Measurements from ENCODE around the gene ZNF638. TPM values are rescaled to one million over a fixed set of nuclear protein-coding genes. Genes with fewer than 3 reads are reported as not detected.

ZNF638 gene
- total RNA-seq, 1 donor from 2014 or later: 85.7 TPM

DNA sequence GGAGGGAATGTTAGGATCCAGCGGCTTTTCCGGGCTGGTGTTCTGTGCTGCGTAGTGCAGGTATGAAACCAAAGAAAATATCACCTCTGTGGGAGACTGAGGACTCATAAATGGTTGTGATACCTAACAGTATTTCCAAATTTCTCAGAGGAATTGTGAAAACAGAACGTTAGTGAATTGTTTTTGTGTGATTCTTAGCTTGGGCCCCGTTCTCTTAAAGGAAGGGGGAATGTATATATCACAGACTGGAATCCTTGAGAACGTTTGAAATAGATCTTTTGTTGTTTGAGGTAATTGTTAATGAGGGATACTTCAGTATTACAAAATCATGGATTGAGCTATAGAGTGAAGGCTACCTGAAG, 834 bp downstream of the ZNF638 start:
- DNase-seq (ENCODE audit: low read depth in 2 of 2): no peak

DNA sequence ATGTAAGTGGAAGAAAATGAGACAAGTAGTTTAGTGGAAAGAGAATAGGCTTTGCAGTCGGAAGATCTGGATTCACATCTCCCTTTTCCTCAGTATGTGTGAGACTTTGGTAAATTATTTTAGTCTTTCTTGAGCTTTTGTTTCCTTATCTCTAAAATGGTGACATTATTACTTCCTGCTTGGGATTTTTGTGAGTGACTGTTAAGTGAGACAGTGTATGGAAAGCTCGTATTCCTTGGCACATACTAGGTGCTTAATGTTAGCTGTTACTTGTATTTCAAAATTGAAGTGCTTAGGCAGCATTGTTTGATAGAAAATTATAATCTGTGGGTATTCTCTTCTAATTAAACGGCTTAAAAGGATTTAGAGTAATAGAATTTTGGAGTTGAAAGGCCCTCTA, 2.0 kb downstream of the ZNF638 start:
- peak; percentile 9 to 19 for DNase-seq (ENCODE audit: low read depth in 2 of 2)

DNA sequence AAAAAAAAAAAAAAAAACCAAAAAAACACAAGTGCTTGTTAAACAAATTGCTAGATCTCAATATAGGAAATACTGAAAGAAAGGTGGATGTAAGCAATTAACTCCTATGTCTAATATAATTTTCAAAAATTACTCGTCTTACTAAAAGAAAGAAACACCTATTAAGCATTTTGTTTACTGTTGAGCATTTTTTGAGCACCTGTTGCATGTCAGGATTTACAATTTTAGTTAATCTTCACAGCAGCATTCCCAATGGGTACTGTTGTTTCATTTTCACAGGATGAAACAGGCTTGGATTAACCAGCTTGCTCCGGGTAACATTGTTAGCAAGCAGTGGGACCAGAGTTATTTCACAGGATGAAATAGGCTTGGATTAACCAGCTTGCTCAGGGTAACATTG, 4.8 kb downstream of the ZNF638 start:
- no peak for DNase-seq (ENCODE audit: low read depth in 2 of 2)

DNA sequence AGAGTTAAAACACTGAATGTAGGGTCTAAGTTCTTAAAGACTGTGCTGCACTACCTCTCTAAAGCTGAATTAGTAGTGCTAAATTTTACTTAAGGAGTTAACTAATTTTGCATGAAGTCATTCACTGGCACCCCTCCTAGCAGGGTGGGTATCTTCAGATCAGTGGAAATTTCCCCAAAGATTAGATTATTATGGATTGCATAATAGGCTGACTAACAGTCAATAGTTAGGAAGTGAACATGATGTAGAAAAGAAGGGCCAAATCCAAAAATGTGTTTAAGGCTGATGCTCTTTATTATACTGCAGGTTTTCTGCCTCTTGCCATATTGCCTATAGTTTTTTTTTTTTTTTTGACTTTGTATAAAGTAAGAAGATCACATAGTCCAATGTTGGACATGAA, 5.2 kb downstream of the ZNF638 start:
- DNase-seq (ENCODE audit: low read depth in 2 of 2): no peak

DNA sequence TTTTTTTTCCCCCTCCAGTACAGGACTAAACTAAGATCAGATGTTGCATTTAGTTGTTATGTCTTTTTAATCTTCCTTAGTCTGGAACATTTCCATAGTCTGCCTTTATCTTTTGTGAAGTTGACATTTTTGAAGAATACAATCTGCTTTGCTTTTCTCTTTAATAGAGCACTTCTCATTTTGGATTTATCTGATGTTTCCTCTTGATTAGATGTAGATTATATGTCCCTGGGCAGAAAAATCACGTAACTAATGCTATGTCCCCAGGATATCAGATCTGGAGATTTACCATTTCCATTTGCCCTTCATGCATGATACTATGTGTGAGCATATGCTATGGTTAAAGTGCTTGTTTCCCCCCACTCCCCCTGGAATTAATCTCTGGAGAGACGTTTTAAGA, 6.2 kb downstream of the ZNF638 start:
- DNase-seq (ENCODE audit: low read depth in 2 of 2): no peak

DNA sequence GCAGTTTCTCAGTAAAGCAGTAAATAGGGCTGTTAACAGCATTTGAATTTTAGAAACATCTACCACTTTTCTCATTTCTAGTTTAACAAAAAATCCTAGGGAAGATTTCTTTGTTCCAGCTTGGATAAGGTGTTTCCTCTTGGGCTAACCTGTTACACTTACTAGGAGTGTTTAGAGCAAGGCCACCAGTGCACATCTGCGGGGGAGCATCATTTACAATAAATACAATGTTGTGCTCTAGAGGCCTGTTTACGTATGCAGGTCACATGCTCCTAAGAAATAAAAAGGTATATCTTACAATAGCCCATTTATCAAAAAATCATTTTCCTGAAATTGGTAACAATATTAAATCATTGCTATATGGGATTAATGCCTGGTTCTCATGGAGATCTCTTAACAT, 8.1 kb downstream of the ZNF638 start:
- DNase-seq (ENCODE audit: low read depth in 2 of 2): no peak

DNA sequence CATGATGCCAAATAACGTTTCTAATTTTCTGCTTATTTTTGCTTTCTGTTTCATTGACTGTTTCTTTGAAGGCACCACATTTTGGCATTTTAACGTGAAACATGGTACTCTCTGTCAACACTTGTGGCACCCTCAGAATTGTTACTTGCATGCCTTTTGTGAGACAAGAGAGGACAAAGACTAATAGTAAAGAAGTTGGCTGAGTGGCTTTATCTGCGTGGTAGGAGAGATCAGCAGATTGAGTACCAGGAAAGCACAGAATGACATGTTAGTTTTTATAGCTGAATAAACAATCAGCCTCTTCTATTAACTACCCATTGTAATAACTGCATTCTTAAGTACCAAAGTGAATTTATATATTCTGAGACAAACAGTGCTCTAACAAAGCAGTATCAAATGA, 8.6 kb downstream of the ZNF638 start:
- no peak for DNase-seq (ENCODE audit: low read depth in 2 of 2)

DNA sequence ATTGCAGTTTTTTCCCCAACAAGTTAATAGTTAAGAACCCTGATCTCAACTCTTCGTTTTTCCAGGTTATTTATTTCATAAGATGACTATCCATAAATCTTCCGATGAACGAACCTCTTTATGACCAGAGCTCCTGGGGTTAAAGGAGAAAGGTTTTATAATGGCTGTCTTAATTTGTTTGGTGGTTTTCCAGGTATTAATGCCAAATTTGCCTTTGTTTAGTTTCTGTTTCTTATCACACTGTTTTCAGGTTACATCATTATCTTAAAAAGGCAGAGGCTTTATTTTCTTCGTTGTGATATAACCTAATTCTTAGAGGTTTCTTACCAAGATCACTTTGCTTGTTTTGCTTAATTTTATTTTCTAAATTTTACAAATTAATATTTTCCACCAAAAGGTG, 10.1 kb downstream of the ZNF638 start:
- no peak for DNase-seq (ENCODE audit: low read depth in 2 of 2)

DNA sequence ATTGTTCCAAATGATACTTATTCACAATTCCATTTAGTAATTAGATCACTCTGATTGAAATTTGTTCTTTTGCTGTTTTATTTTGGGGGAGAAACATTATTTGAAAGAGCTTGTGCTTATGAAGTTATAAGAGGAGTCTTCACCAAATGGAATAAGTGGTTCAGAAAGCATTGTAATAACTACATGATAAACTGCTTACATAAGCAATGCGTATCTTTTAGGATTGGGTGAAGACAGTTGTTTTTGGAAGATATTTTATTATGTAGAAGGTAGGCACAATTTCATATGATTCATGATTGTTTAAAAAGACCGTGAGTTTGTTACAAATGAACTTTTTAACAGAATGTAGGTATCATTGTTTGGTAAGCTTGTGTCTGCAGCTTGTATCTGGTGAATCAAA, 14.5 kb downstream of the ZNF638 start:
- DNase-seq (ENCODE audit: low read depth in 2 of 2): no peak

DNA sequence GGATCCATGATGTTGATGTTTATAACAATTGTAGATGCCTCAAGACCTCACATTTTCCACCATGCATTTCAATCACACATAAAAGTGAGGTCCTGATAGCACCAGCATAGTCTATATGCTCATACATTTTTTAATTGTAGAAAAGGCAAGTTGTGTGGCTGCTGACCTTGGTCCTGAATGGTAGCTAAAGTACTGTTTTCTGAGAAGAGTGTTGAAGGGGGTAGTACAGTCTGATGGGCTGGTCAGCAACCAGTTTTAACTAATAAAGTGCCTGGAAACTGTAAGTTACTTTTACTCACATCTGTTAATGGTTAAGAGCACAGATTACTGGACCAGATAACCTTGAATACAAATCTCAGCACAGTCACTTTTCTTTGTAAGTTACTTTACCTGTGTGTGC, 15.9 kb downstream of the ZNF638 start:
- DNase-seq (ENCODE audit: low read depth in 2 of 2): peak; percentile 31 to 38

DNA sequence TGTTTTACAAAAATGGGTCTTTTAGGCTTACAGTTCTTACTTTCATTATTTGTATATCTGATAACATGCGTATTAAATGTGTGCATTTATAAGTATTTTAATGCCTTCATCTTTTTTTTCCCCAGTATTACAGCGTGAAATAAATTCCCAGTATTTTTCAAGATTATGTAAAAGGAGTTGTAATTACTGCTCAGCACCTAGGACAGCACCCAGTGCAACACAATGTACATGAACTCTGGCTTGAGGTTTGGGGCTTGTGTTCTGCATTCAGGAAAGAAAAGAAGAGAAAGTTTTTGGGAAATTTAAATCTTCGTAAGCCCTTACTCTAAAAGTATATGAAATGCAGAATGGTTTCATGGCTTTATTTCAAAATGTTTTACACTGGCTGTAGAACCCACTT, 16.7 kb downstream of the ZNF638 start:
- peak; percentile 59 for DNase-seq (ENCODE audit: low read depth in 2 of 2)

DNA sequence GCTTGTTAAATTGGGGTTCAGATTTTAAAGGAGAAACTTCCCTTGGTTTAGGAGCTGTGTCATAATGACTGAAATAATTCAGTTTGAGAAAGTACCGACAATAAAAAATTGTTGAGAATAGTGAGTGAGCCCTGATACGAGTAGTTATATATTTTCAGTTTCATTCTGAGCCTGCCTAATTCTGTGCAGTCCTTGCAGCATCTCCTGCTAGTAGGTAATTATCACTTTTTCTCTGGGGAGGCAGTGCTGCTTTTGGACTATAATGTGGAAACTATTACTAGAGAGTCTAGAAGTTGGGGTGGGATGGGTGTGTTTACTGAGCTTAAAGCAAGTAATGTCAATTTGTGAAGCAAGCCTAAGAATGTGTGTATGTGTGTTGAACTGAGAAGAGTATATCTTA, 21.7 kb downstream of the ZNF638 start:
- DNase-seq (ENCODE audit: low read depth in 2 of 2): no peak

DNA sequence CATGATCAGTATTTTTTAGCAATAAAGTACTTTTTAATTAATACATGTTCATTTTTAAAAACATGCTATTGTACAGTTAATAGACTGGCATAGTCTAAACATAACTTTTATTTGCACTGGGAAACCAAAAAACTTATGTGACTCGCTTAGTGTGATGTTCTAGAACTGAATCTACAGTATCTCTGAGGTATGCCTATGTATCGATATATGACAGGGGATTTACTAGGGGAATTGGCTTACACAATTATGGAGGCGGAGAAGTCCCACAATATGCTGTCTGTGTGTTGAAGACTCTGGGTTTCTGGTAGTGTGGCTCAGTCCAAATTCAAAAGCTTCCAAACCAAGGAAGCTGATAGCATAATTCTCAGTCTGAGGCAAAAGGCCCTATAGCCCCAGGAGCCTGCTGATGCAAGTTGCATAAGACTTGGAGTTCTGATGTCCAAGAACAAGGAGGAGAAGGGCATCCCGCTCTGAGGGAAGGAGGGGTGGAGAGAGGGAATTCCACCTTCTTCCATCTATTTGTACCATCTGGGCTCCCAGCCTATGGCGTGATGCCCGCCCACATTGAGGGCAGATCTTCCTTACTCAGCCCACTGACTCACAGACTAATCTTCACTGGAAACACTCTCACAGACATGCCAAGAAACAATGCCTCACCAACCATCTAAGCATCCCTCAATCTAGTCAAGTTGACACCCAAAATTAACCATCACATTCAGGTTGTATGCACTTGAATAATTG, 27.5 kb downstream of the ZNF638 start:
- peak in 1 of 2 donors; percentile 1 for DNase-seq (ENCODE audit: low read depth in 2 of 2)

DNA sequence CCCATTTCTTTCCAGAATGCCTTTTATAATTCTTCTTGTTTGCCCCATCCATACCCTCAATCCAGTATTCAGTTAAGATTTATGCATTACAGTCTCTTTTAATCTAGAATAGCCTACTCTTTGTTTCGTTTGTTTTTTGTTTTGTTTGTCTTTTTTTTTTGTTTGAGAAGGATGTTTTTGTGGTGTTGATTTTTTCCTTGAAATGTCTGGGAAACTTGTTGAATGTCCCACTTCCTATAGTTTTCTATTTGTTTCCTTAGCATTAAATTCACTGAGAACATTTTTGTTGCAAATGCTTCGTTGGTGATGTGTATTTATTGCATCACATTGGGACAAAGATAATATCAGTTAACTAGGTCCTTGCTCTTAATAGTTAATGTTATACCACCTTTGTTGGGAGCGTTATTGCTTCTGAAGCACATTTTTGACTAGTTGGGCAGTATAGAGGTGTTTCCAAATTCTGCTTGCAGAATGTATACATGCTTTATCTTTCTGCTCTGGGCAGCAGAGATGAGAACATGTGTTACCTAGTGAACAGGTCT, 28.9 kb downstream of the ZNF638 start:
- no peak for DNase-seq (ENCODE audit: low read depth in 2 of 2)

DNA sequence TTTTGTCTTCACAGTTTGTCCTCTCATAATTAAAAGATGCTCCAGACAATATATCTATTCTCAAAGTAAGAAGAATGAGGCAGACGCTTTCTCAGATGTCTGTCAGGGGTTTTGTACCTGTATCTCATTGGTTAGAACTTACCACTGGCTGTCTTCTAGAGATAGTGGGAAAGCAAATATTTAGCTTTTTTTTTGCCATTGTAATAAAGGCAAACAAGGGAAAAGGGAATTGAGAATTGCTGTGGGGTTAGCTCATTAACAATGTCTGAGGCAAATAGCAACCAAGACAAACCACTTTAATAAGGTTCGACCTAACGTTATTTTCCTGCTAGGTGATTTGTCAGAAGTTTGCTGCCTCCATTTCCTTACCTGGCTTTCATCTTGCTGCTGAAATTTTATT, 30.0 kb downstream of the ZNF638 start:
- no peak for DNase-seq (ENCODE audit: low read depth in 2 of 2)

DNA sequence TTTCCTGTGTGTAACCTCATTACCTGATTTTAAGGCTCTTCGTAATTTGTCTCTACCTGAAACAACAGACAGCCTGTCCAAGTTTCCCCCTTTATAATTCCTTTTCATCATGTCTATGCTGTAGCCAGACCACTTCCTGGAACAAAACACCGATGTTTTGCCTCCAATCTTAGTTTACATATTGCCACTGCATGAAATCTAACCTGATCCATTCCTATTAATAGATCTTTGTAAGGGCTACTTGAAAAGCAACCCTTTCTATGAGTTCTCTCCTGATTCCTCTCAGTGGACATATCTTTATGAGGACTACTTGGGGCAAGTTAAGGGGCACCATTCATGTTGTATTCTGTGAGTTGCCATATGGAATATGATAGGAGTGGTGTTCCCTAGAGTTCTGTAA, 30.9 kb downstream of the ZNF638 start:
- no peak for DNase-seq (ENCODE audit: low read depth in 2 of 2)

DNA sequence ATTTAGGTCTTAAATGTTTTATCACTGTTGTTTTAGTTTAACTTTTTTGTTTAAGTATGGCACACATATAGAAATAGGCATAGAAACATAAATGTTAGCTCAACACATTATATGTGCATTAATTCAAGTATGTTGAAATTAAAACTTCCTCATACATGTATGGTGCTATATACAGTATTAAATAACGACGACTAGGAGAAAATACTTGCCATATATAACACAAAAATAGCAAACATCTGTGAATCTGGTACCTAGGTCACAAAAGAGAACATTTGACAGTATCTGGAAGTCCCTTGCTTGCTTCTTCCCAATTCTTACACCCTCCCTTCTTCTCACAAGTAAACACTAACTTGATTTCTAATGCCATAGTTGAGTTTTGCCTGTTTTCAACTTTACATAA, 38.4 kb downstream of the ZNF638 start:
- DNase-seq (ENCODE audit: low read depth in 2 of 2): no peak

DNA sequence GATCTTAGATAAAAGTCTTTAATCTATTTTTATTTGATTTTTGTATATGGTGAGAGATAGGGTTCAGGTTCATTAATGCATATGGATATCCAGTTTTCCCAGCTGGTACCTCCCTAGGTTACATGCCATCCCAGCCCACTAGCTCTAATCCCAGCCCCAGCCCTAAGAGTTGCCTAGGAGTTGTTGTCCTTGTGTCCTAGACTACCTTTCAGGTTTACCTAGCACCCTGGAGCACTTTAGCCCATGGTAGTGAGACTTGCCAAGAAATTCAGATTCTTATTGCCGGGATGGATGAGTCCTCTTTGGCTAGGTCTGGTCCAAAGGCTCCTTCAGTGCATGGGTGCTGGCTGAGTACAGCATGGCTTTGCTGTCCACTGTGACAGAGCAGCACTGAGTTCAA, 40.5 kb downstream of the ZNF638 start:
- DNase-seq (ENCODE audit: low read depth in 2 of 2): no peak

DNA sequence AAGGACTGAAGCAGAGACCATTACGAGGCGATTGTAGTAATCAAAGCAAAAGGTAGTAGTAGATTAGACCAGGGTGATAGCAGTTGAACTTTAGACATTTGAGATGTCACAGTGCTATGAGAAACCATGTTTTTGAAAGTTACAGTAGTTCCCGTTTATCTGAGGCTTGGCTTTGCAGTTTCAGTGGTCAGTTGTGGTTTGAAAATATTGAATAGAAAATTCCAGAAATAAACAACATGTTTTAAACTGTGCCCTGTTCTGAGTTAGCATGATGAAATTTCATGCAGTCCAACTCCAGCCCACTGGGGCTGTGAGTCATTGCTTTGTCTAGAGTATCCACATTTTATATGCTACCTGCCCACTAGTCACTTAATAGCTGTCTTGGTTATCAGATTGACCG, 47.5 kb downstream of the ZNF638 start:
- DNase-seq (ENCODE audit: low read depth in 2 of 2): peak in 1 of 2 donors; percentile 42

DNA sequence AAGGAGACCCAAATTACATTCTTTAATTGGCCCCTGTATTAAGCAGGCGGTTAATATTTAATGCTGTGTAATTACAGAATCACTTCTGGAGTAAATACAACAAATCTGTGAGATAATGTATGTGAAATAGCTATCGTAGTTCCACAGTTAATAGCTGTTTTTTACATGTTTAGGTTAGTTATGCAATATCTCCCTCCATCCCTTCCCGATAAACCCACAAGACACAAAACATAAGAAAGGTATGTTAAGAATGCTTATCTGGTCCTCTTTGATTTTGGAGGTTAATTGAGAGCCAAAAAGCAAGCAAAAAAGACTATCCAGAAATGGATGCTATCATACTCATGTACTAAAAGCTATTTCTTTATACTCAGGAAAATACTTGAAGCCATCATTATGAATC, 49.1 kb downstream of the ZNF638 start:
- DNase-seq (ENCODE audit: low read depth in 2 of 2): no peak

DNA sequence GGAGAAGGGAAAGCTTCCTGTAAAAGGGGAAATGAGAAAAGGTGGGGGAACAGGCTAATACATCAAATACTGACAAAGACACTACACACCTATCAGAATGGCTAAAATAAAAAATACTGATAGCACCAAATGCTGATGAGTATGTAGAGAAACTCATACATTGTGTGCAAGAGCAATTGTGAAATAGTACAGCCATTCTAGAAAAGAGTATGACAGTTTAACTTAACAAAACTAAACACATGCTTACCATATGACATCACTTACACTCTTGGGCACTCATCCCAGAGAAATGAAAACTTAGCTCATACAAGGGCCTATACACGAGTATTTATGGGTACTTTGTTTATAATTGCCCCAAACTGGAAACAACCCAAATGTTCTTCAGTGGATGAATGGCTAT, 53.4 kb downstream of the ZNF638 start:
- peak; percentile 22 to 64 for DNase-seq (ENCODE audit: low read depth in 2 of 2)

DNA sequence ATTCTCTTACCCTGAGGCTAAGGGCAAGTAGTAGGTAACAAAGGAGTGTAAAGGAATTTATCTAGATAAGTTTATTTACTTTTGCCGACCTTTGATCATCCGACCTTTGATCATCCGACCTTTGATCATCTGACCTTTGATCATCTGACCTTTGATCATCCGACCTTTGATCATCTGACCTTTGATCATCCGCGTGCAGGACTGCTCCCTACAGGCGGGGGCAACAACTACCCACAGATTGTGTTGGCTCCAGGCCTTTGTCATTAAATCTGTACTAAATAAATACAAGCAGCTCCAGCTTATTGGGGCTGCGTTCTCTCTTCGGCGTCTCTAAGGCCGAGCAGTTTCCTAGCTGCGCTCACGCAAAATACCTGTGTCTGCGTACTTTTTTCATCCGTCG, 56.6 kb downstream of the ZNF638 start:
- no peak for DNase-seq (ENCODE audit: low read depth in 2 of 2)

DNA sequence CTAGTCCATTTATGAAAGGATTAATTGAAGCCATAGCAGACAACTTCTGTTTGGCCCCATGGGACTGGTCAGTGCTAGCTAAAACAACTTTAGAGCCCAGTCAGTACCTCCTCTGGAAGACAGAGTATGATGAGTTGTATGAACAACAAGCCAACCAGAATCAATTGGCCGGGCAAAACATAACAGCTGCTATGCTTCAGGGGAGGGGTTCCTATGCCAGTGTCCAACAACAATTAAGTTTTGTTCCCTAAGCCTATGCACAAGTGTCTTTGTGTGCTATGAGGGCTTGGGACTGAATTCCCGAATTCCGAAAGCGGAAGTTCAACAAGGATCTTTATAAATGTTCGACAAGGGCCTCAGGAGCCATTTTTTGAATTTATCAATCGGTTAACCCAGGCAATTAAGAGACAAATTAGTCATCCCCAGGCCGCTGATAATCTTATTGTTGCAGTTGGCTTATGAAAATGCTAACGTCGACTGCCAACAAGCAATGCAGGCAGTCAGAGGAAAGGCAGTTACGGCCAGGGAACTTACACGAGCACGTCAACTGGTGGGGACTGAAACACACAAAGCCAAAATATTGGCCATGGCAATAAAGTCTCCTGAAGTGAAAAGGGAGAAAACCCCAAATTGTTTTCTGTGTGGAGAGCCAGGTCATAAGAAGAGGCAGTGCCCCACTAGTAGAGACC, 57.9 kb downstream of the ZNF638 start:
- DNase-seq (ENCODE audit: low read depth in 2 of 2): no peak
